ENCODE results near the gene B4GALT6. TPM values are rescaled to one million over a fixed set of nuclear protein-coding genes. Genes with fewer than 3 reads are reported as not detected.

Gene B4GALT6
- total and polyA plus RNA-seq, 2 donors (not counting 1 experiment from before 2014, with no cell fraction given): 1.7 TPM; not detected in 1

DNA sequence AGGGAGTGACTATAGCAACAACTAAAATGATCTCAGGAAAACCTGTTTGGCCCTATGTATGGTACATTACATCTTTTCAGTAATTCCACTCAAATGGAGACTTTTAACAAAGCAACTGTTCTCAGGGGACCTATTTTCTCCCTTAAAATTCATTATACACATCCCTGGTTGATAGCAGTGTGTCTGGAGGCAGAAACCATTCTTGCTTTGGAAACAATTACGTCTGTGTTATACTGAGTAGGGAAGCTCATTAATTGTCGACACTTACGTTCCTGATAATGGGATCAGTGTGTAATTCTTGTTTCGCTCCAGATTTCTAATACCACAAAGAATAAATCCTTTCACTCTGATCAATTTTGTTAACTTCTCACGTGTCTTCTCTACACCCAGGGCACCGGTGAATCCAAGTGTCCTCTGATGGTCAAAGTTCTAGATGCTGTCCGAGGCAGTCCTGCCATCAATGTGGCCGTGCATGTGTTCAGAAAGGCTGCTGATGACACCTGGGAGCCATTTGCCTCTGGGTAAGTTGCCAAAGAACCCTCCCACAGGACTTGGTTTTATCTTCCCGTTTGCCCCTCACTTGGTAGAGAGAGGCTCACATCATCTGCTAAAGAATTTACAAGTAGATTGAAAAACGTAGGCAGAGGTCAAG lies 91.7 kb downstream of the B4GALT6 start:
- ATAC-seq (ENCODE audit: low read depth) (no peak), DNase-seq (no peak)
- H3K4me1 ChIP-seq (ENCODE audit: control insufficient read depth in 2 of 2, insufficient read depth in 2 of 2, low read length in 2 of 2): no peaks in the 10 kb centered on the region
- H3K4me3 ChIP-seq (ENCODE audit: control extremely low read depth in 1 of 5, extremely low read depth in 1 of 5, insufficient read depth in 1 of 5, low read depth in 2 of 5, low read length in 4 of 5): no peak overlapping the region
- intact Hi-C loops (cut with micrococcal nuclease): no loop called here
- H3K27me3 ChIP-seq (replicated peaks in 1 of 4; ENCODE audit: control extremely low read depth in 1 of 4, control insufficient read depth in 3 of 4, insufficient read depth in 4 of 4, low read length in 3 of 4): no peaks in the 10 kb centered on the region
- Mint-ChIP-seq H3K27ac (no peak overlapping the region), H3K9me3 (ENCODE audit: insufficient read depth) (no peaks in the 10 kb centered on the region), H3K4me1 (no peaks in the 10 kb centered on the region), H3K4me3 (no peak overlapping the region), H3K27me3 (no peaks in the 10 kb centered on the region)
- no peak overlapping the region for H3K27ac ChIP-seq (ENCODE audit: low read length in 2 of 2)
- H2AFZ ChIP-seq (ENCODE audit: insufficient read depth, low read depth, low read length, poor library complexity, severe bottlenecking): no peak overlapping the region
- no peaks in the 10 kb centered on the region for H3K36me3 ChIP-seq (replicated peaks in 1 of 2; ENCODE audit: control extremely low read depth in 1 of 2, control insufficient read depth in 1 of 2, extremely low read depth in 1 of 2, insufficient read depth in 2 of 2, low read length in 1 of 2)
- no peak overlapping the region for H3K4me2 ChIP-seq (replicated peaks; ENCODE audit: low read depth, low read length, poor library complexity, severe bottlenecking)
- ChIA-PET POLR2A (no interaction called here), CTCF (interaction anchor here (1.6 kb wide), 1 partner anchor 130 kb away, joined by 4 read pairs; no protein-coding TSS in a partner anchor)
- H4K20me1 ChIP-seq (ENCODE audit: control insufficient read depth, insufficient read depth, low read length, poor library complexity, severe bottlenecking): no peaks in the 10 kb centered on the region
- H3K9ac ChIP-seq (ENCODE audit: low read length): no peak overlapping the region
- TF ChIP-seq EZH2 (IDR thresholded peaks at IDR 0.05; ENCODE audit: borderline replicate concordance, insufficient read depth, low read depth, low read length, poor library complexity, severe bottlenecking): no peak
- TF ChIP-seq, protein P1, sequence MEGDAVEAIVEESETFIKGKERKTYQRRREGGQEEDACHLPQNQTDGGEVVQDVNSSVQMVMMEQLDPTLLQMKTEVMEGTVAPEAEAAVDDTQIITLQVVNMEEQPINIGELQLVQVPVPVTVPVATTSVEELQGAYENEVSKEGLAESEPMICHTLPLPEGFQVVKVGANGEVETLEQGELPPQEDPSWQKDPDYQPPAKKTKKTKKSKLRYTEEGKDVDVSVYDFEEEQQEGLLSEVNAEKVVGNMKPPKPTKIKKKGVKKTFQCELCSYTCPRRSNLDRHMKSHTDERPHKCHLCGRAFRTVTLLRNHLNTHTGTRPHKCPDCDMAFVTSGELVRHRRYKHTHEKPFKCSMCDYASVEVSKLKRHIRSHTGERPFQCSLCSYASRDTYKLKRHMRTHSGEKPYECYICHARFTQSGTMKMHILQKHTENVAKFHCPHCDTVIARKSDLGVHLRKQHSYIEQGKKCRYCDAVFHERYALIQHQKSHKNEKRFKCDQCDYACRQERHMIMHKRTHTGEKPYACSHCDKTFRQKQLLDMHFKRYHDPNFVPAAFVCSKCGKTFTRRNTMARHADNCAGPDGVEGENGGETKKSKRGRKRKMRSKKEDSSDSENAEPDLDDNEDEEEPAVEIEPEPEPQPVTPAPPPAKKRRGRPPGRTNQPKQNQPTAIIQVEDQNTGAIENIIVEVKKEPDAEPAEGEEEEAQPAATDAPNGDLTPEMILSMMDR (IDR thresholded peaks at IDR 0.05): no peak
- H3K9me3 ChIP-seq (ENCODE audit: control extremely low read depth in 1 of 3, control insufficient read depth in 2 of 3, insufficient read depth in 1 of 3, low read length in 2 of 3): no peaks in the 10 kb centered on the region
- H3K79me2 ChIP-seq (ENCODE audit: control insufficient read depth, insufficient read depth, low read length): no peaks in the 10 kb centered on the region
- 85% methylated on average over 4 of the region's 10 CpGs for WGBS (ENCODE audit: insufficient coverage)

DNA sequence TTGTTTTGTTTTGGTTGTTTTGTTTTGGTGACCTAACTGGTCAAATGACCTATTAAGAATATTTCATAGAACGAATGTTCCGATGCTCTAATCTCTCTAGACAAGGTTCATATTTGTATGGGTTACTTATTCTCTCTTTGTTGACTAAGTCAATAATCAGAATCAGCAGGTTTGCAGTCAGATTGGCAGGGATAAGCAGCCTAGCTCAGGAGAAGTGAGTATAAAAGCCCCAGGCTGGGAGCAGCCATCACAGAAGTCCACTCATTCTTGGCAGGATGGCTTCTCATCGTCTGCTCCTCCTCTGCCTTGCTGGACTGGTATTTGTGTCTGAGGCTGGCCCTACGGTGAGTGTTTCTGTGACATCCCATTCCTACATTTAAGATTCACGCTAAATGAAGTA lies 92.8 kb downstream of the B4GALT6 start, which contains the start of gene TTR:
TTR (plus strand) TSS at position 250 of the 400 bp plus-strand sequence; CDS start at position 276, 26 bp downstream.
- no peak within 1 kb of the TSS for H3K4me3 Mint-ChIP-seq
- no peak within 1 kb of the TSS for H2AFZ ChIP-seq (ENCODE audit: insufficient read depth, low read depth, low read length, poor library complexity, severe bottlenecking)
- no peaks in the 10 kb centered on the region for H3K79me2 ChIP-seq (ENCODE audit: control insufficient read depth, insufficient read depth, low read length)
- ChIA-PET POLR2A (no interaction called here), CTCF (no interaction called here)
- no peak within 1 kb of the TSS for H3K27ac ChIP-seq (ENCODE audit: low read length in 2 of 2)
- no peaks in the 10 kb centered on the region for H4K20me1 ChIP-seq (ENCODE audit: control insufficient read depth, insufficient read depth, low read length, poor library complexity, severe bottlenecking)
- DNase-seq (no peak), ATAC-seq (ENCODE audit: low read depth) (no peak)
- no peak within 1 kb of the TSS for H3K4me2 ChIP-seq (replicated peaks; ENCODE audit: low read depth, low read length, poor library complexity, severe bottlenecking)
- H3K27me3 Mint-ChIP-seq: no peaks in the 10 kb centered on the region
- no peaks in the 10 kb centered on the region for H3K4me1 ChIP-seq (ENCODE audit: control insufficient read depth in 2 of 2, insufficient read depth in 2 of 2, low read length in 2 of 2)
- H3K27ac Mint-ChIP-seq: no peak within 1 kb of the TSS
- H3K36me3 ChIP-seq (replicated peaks in 1 of 2; ENCODE audit: control extremely low read depth in 1 of 2, control insufficient read depth in 1 of 2, extremely low read depth in 1 of 2, insufficient read depth in 2 of 2, low read length in 1 of 2): no peaks in the 10 kb centered on the region
- intact Hi-C loops (cut with micrococcal nuclease): no loop called here
- 100% methylated on average over 3 of the region's 5 CpGs for WGBS (ENCODE audit: insufficient coverage)
- H3K4me1 Mint-ChIP-seq: no peaks in the 10 kb centered on the region
- TF ChIP-seq, protein P1 (IDR thresholded peaks at IDR 0.05): no peak
- no peak for TF ChIP-seq EZH2 (IDR thresholded peaks at IDR 0.05; ENCODE audit: borderline replicate concordance, insufficient read depth, low read depth, low read length, poor library complexity, severe bottlenecking)
- H3K9me3 ChIP-seq (ENCODE audit: control extremely low read depth in 1 of 3, control insufficient read depth in 2 of 3, insufficient read depth in 1 of 3, low read length in 2 of 3): no peaks in the 10 kb centered on the region
- no peaks in the 10 kb centered on the region for H3K27me3 ChIP-seq (replicated peaks in 1 of 4; ENCODE audit: control extremely low read depth in 1 of 4, control insufficient read depth in 3 of 4, insufficient read depth in 4 of 4, low read length in 3 of 4)
- no peaks in the 10 kb centered on the region for H3K9me3 Mint-ChIP-seq (ENCODE audit: insufficient read depth)
- H3K9ac ChIP-seq (ENCODE audit: low read length): no peak within 1 kb of the TSS
- H3K4me3 ChIP-seq (ENCODE audit: control extremely low read depth in 1 of 5, extremely low read depth in 1 of 5, insufficient read depth in 1 of 5, low read depth in 2 of 5, low read length in 4 of 5): no peak within 1 kb of the TSS
